IPS-11a (cell line): ENCODE results near the gene PMIS2.

ENCODE experiments used
- H3K4me3 ChIP-seq: one replicate; pipeline ENCODE4 v1.5.1; 2013; ENCODE audit warnings: low read depth, low read length, control low read depth

PMIS2 gene

DNA sequence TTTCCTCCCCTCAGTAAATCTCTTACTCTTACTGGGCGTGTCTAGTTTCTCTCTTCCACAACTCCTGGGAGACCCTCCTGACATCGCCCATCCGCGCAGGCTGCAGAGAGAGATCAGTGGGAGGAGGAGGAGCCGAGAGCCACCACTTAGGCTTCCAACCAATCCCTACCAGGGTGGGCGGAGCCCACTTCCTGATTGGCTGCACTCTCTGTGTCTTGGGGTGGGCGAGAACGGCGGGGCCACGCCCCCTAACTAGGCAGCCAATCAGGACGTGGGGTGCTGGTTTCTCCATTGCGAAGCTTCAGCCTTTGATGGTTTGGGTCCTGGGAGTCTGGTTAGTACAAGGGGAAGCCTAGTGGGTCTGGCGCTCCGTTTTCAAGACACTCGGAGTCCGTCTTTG lies at the start of gene PMIS2:
Gene PMIS2 (plus strand): TSS at position 326 of the 400 bp plus-strand sequence. CDS start 87 bp downstream, outside the sequence.
- H3K4me3 ChIP-seq, result no peak within 1 kb of the TSS

DNA sequence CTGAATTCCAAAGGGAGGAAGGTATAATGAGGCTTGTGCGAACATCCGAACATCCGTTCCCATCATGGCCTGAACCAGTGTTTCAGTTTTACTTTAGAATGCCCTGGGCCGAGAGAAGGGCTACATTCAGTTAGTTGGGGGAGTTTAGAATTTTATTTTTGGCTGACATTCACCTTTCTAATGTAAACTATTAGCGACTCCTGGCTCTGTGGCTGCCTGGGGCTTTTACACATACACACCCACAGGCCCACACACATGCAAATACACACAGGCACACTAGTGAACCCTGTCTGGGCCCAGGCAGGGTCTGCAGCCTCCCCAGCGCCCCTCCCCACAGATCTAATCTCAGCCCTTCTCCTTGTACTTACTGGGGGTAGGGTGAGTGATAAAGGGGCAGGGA lies 46.7 kb upstream of the PMIS2 start:
- H3K4me3 ChIP-seq, result no peak overlapping the region

DNA sequence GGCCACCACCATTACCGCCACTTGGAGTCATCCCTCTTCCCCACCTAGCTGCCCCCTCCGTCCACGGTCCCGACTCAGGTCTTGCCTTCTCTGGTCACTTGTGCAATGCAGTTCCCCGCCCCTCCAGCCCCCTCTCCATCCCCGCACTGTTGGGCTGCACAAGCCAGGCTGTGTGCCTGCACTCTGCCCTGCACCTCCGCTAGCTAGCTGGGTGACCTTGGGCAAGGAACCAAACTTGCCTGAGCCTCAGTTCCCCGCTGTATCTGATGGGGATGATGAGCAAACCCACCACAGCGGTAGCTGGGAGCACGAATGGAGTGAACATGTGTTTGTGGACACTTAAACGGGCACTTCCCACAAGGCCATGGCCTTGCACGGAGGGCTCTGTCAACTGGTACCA lies 46.1 kb upstream of the PMIS2 start:
- H3K4me3 ChIP-seq, result no peak overlapping the region

DNA sequence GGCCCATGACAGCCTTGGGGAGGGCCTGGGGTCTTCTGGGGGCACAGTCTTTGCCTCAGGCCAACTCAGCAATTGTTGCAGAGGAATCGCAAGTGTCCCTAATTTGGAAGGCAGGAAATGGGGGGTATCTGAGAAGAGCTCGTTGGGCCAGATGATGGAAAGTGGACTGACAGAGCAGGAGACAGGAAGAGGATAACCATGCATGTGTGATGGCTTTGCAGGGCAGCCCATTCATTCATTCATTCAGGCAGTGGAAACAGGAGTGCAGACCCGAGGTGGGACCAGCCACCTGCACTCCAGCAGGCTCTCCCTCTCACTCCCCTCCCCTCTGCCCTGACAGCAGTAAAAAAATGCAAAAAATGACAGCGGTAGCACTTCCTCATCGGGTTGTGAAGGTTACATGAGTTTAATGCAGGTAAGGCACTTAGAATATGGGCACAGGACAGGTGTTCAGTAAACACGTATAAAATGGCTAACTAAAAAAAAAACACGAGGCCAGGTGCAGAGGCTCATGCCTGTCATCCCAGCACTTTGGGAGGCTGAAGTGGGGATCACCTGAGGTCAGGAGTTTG lies 45.5 kb upstream of the PMIS2 start:
- no peak overlapping the region for H3K4me3 ChIP-seq

DNA sequence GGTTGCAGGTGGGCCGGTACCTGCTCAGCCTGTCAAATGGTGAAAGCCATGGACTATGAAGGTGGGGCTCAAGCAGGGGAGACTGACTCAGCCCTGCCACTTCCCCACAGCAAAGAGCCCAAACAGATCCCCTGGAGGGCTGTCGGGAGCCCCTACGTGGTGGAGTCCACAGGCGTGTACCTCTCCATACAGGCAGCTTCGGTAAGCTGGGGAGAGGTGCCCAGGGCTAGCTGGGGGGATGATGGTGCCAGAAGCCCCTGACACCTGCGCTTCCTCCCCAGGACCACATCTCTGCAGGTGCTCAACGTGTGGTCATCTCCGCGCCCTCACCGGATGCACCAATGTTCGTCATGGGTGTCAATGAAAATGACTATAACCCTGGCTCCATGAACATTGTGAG lies 43.8 kb upstream of the PMIS2 start:
- no peak overlapping the region for H3K4me3 ChIP-seq

DNA sequence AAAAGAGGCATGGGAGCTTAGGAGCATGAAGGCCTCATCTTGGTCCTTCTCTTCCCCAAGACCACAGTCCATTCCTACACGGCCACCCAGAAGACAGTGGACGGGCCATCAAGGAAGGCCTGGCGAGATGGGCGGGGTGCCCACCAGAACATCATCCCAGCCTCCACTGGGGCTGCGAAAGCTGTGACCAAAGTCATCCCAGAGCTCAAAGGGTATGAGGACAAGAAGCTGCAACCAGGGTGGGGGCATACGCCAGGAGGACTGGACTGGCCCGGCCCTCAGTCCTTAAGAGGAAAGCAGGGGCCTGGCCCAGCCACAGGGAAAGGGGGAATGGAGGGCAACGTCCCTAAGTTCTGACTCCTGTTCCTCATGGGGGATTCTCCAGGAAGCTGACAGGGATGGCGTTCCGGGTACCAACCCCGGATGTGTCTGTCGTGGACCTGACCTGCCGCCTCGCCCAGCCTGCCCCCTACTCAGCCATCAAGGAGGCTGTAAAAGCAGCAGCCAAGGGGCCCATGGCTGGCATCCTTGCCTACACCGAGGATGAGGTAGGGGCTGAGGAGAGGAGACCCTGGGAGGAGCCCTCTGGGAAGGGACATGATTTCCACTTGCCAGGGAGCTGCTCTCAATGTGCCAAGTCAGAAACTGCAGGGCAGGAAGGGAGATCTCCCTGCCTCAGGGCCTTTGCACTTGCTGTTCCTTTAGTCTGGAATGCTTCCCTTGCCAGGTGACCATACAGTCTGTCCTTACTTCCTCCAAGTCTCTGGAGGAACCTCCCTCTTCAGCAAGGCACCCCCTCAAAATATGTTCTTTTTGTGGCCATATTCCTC lies 42.5 kb upstream of the PMIS2 start:
- H3K4me3 ChIP-seq, result no peak overlapping the region

DNA sequence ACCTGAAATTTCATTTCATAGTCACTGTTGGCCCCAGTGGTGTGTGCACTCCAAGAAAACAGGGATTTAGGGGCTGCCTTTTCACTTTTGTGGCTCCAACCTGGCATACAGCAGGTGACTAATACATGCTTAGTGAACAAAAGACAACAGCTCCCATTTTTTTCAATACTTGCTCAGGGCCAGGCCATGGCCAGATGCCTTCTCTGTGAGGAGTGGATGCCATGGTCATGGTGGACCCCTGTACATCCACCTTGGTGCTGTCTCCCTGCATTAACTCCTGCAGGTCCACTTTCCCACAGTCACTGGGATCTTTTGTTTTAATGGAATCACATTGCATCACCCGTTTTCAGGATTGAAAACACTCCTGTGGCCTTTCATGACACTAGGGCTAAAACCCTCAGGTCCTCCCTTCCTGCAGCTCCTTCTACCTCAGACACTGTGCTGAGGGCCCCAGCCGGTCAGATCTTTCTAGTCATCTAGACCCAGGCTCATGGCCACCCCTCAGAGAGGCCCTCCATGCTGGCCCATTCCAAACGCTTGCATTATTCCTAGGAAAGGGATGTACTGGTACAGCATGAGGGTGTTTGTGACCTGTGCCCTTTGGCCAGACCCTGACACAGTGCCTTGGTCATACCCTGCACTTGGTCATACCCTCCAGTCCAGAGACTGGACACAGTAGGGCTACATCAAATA lies 41.7 kb upstream of the PMIS2 start:
- peak overlapping the region; percentile 98 for H3K4me3 ChIP-seq

DNA sequence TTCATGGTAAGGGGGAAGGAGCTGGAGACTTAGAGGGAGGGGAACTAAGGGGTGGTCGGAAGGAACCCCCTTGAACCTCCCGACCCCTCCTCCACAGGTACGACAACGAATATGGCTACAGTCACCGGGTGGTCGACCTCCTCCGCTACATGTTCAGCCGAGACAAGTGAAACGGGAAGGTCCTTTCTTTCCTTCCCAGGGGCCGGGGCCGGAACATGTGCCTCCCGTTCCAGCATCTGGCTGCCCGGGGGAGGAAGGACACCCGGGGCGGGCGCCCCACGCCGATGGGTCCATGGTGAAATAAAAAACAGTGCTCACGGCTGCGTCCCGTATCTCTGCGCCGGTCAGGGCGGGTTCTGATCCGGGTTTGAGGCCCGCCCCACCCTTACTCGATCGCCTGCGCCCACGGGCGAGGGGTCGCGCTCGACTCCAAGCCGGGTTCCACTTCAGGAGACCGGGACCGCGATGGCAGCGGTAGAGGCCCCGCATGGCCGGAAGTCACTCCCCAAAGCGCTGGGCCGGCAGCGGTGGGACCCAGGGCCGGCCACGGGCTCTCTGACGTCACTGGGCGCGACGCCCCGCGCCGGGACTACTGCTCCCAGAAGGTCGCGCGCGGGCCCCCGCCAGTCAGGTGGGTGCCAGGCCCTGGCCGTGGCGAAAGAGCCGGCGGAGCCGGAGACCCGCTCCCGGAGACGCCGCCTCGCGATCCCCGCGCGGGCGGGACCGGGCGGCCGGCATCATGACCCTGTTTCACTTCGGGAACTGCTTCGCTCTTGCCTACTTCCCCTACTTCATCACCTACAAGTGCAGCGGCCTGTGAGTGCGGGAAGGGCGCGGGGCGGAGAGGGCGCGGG lies 40.7 kb upstream of the PMIS2 start, which contains the start of gene TMEM147:
Gene TMEM147 (plus strand): TSS at position 626 of the 854 bp plus-strand sequence. CDS start 114 bp downstream, at position 740.
- H3K4me3 ChIP-seq, result peak within 1 kb of the TSS; percentile 98

DNA sequence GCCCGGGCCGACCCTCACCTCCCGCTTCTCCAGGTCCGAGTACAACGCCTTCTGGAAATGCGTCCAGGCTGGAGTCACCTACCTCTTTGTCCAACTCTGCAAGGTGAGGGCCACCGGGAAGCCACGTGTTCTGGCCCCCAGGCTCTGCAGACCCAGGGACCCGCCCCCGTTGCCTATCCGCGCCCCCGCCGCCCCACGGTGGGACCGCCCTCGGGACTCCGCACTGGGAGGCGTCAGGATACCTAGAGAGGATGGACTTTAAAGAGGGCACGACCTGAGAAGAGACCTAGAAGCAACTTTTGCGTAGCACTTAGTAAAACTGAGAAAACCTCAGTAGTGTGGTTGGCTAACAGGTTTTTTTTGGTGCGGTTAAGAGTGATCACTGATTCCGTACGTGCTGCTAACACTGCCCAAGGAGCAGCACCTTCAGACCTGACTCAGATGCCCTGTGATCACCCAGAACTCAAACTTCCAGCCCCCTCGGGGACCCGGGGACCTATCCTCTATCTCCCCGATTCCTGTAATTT lies 40.1 kb upstream of the PMIS2 start:
- peak overlapping the region; percentile 98 for H3K4me3 ChIP-seq

DNA sequence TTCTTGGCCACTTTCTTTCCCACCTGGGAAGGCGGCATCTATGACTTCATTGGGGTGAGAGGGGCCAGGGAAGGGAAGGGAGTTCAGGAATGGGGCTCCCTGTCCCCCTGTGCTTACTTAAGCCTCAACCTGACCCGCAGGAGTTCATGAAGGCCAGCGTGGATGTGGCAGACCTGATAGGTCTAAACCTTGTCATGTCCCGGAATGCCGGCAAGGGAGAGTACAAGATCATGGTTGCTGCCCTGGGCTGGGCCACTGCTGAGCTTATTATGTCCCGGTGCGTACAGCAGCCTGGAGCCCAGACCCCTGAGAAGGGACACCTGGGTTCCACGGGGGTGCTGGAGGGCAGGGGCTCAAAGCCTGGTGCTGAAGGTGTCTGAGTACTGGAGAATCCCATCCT lies 39.4 kb upstream of the PMIS2 start:
- no peak overlapping the region for H3K4me3 ChIP-seq

DNA sequence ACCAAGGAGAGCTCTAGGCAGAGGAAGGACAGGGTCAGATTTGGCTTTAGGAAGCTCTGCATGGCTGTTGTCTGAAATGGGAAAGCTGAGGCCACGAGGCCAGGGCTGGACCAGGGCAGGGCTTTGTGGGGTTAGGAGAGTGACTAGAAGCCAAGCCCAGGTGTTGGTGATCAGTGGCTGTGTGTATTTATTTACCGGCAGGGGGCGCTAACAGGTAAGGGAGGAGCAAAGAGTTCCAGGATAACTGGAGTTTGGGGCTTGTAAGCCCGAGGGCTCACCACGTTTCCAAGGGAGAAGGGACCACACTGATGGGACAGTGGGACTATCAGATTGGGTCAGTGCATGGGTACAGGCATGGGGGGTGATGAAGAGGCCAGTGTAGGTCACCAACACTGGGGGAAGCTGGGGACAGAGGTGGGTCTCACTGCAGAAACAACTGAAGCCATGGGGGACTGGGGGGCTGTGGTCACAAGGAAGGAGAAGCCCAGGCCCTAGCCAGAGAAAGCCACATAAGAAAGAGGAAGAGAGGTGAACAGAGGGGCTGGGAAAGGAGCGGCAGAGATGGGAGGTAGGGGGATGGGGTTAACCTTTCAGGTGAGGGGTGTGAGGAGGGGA lies 36.7 kb upstream of the PMIS2 start:
- H3K4me3 ChIP-seq, result no peak overlapping the region

DNA sequence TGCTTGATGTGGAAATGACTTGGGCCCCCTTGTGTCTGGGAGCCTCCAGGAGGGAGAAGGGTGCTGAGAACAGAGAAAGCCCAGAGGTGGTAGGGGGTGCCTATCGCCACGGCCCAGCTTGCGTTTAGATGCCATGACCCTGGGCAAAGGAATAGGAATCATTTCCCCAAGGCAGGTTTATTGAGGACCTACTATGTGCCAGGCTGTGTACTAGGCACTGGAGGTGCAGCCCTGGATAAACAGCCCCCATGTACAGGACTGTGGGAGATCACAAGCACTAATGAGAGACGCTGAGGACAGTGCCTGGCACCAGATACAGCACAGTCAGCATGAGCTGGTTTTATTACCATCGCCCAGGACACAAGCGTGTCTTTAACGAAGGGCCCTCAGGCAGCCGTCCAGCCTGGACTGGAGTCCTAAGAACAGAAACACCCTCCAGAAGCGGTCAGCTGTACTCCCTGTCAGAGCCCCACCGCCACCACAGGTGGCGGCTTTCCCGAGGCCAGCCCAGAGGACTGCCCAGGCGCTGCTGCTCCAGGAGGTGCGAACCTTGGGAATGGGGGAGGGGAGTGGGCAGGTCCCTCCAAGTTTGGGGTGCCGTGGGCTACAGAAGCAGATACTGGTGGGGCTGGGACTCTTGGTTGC lies 36.0 kb upstream of the PMIS2 start:
- no peak overlapping the region for H3K4me3 ChIP-seq

DNA sequence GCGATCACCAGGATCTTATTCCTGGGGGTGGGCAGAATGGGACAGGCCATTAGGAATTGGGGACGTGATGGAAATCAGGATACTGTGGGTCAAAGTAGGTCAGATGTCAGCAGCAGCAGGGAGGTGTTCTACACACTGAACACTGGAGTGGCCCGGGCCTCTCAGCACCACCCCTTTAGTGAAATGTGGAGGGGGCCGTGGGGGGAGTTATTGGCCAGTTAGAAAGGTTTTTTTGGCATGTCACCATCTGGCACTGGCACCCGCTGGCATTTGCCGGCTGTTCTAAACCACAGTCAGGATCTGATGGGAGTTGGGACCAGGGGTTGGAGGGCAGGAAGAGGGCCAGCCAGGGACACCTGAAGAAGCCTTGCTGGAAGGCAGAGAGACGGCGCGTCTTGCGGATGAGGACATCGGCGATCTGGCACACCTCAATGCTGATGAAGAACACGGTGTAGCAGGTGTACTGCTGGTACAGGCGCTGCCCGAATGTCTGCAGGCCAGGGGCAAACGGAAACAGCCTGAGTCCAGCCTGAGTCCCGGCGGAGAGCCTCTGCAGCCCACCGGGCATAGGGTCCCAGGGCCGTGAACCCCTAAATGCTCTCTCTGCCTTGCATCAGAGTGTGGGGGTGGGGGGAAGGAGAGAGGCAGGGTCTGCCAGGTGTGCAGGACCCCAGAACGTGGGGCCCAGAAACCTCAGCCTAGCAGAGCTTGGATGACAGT lies 34.7 kb upstream of the PMIS2 start:
- H3K4me3 ChIP-seq, result no peak overlapping the region

DNA sequence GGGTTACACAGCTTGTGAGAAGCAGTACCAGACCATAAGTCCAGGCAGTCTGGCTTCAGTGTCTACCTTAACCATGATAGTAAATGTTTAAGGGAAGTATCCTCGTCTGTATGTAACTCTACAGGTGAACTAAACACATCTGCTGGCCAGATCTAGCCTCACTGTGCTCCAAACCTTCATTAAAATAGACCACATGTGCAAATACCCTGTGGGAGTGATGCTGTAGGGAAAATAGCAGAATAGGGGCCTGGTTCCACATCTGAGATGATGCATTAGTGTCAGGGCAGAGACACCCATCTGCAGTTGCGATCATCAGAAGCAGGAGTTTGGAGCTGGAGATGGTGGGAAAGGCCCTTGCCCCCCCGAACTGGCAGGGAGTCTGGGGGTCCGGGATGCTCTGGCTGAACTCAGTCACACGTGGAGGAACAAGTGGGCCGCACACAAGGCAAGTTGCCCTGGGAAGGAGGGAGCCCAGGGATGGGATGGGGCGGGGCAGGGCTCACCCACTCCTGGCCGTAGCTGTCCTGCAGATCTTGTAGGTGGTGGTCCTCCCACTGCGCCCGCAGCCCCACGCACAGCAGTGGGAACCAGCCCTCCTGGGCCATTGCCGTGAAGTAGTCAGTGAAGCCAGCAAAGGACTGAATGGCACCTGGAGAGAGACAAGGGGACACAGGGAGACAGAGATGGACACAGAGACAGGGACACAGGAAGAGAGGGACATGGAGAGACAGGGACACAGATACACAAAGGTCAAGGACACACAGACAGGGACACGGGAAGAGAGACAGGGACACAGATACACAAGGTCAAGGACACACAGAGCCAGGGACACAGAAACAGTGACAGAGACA lies 33.2 kb upstream of the PMIS2 start:
- no peak overlapping the region for H3K4me3 ChIP-seq

DNA sequence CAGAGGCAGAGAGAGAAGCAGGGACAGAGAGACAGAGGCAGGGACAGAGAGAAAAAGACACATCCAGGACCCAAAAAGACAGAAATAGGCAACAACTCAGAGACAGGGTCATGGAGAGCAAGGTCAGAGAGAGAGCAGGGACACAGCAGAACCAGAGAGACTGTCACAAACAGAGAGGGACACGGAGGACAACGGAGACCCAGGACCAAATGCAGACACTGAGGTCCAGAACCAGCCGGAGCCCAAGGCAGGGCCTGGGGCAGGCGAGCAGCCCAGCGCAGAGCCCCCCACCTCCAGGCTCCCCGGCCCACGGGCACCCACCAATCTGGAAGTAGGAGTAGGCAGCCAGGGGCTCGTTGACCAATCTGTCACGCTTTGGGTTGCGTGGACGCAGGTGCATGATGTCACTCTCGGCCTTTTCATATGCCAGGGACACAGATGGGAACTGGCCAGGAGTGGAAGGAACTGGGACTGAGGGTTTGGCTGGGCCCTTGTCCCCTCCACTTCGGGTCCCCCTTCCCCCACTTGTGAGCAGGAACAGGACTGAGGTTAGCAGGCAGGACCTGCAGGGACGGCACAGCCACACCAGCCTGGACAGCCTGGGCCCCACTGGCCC lies 32.5 kb upstream of the PMIS2 start:
- no peak overlapping the region for H3K4me3 ChIP-seq

DNA sequence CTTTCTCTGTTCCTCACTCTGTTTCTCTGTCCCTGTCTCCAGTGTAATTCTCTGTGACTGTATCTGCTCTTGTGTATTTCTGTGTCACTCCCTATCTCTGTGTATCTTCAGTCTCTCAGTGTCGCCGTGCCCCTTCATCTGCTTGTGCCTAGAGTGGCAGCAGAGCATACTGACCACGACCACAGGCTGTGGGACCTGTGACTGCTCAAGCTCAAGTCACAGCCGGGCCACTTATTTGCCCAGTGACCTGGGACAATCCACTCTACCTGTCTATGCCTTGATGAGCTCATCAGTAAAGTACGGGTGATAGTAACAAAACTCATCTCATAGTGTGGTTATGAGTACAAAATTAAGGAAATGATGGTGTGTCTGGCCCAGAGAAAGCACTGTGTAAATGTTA lies 31.9 kb upstream of the PMIS2 start:
- no peak overlapping the region for H3K4me3 ChIP-seq

DNA sequence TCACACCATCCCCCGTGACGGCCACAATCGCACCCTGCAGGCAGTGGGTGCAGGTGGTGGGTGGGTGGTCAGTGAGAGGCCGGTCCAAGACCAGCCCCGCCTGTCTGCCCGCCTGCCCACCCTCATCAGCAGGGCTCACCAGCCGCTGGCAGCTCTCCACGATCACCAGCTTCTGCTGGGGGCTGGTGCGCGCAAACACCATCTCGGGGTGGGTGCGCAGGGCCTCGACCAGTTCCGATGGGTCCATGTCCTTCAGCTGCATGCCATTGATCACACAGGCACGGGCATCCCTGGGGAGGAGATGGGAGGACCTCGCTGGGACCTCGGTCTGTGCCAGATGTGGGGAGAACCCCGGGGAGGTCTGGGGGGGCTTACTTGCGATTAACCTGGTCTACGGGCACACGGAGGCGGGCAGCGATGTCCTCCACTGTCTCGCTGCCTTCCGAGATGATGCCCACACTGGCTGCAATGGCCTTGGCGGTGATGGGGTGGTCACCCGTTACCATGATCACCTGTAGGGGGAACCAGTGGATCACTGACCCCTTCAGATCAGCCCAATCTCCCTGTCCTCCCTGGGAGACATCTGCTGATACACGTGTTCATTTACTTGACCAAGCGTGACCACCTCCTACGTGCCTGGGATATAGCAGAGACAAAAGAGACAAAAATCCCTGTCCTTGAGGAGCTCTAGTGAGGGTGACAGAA lies 30.5 kb upstream of the PMIS2 start:
- H3K4me3 ChIP-seq, result no peak overlapping the region
